GM12872 (cell line): ENCODE data around the gene LRRC61.

Experiments
- CTCF ChIP-seq: IDR thresholded peaks from 3 replicates; pipeline ENCODE4 v1.5.1; 2011; ENCODE audit warnings: low read depth, mild to moderate bottlenecking, low read length, moderate library complexity; ENCODE audit not compliant: insufficient read depth

The LRRC61 gene

GRCh38 chr7:150323682-150324372 is 672 bp downstream of the LRRC61 start:
- TF ChIP-seq CTCF: no peak

- no peak for TF ChIP-seq CTCF
These were observed 1.3 kb downstream of the LRRC61 start for GRCh38 chr7:150324373-150324961.

GRCh38 chr7:150325110-150325611 is 2.0 kb downstream of the LRRC61 start:
- no peak for TF ChIP-seq CTCF

GRCh38 chr7:150325901-150326300 is 2.7 kb downstream of the LRRC61 start:
- TF ChIP-seq CTCF: no peak

GRCh38 chr7:150326657-150327268 is 3.6 kb downstream of the LRRC61 start:
- TF ChIP-seq CTCF: no peak

- no peak for TF ChIP-seq CTCF
These were observed 4.2 kb downstream of the LRRC61 start for GRCh38 chr7:150327308-150327707.

- TF ChIP-seq CTCF: no peak
These were observed 6.4 kb downstream of the LRRC61 start for GRCh38 chr7:150329331-150330120.
